B cell (primary cell): Measurements from ENCODE around the gene PAPSS2. TPM values are rescaled to one million over a fixed set of nuclear protein-coding genes. Genes with fewer than 3 reads are reported as not detected.

ENCODE experiments used
- ATAC-seq: fragments of 200-7000 bp; cut with Tn5 transposase; one replicate; pipeline ENCODE4 v1.10.0; 2021; ENCODE audit warnings: low read depth, mild to moderate bottlenecking, moderate number of reproducible peaks, moderate library complexity
- CTCF ChIA-PET: fragments of 350-600 bp; sonication (Branson Sonifier 250); formaldehyde crosslinking; loops from one replicate; lab custom pipeline; 2021; ENCODE audit warnings: antibody characterized with exemption, inconsistent platforms; lab: Charles Lee
- POLR2A ChIA-PET: fragments of 350-600 bp; sonication (Branson Sonifier 250); formaldehyde crosslinking; loops from one replicate; lab custom pipeline; 2021; ENCODE audit warnings: antibody characterized with exemption; lab: Charles Lee
- DNase-seq: peaks from one replicate; pipeline ENCODE4 v3.0.0; 2013
- H2AFZ ChIP-seq: 2 replicates; pipeline ENCODE4 v1.6.1; 2012; ENCODE audit warnings: mild to moderate bottlenecking, low read depth, low read length; ENCODE audit not compliant: insufficient read depth, poor library complexity, severe bottlenecking
- H3K27ac ChIP-seq, 2 donors: 1 replicate in 1 of 2; 2 replicates in 1 of 2; pipeline ENCODE4 v1.5.1; 2012 to 2013; ENCODE audit warnings: low read length in 2 of 2, mild to moderate bottlenecking in 2 of 2, moderate library complexity in 1 of 2
- H3K27me3 ChIP-seq, 4 experiments: fragments of 200-600 bp in 1 of 4; sonication (generic) in 1 of 4; replicated peaks in 1 of 4; 1 replicate in 2 of 4; 2 replicates in 2 of 4; pipeline versions ENCODE4 v1.6.1 to v1.7.0; 2013 to 2016; ENCODE audit warnings: low read length in 3 of 4, mild to moderate bottlenecking in 2 of 4, mixed read lengths in 1 of 4, moderate library complexity in 1 of 4; ENCODE audit not compliant: insufficient read depth in 4 of 4, control insufficient read depth in 3 of 4; ENCODE audit errors: control extremely low read depth in 1 of 4
- H3K36me3 ChIP-seq, 2 experiments: replicated peaks in 1 of 2; 1 replicate in 1 of 2; 2 replicates in 1 of 2; pipeline versions ENCODE4 v1.6.1 to v1.7.1; 2013; ENCODE audit warnings: low read length in 1 of 2; ENCODE audit not compliant: insufficient read depth in 2 of 2, control insufficient read depth in 1 of 2; ENCODE audit errors: control extremely low read depth in 1 of 2, extremely low read depth in 1 of 2
- H3K4me1 ChIP-seq, 2 donors: fragments of 200-600 bp in 1 of 2; sonication (generic) in 1 of 2; 1 replicate in 1 of 2; 2 replicates in 1 of 2; pipeline versions ENCODE4 v1.5.1 to v1.6.1; 2013 to 2017; ENCODE audit warnings: low read length in 2 of 2; ENCODE audit not compliant: control insufficient read depth in 2 of 2, insufficient read depth in 2 of 2
- H3K4me2 ChIP-seq: replicated peaks from 2 replicates; pipeline ENCODE3; 2012; ENCODE audit warnings: mild to moderate bottlenecking, low read depth, low read length; ENCODE audit not compliant: poor library complexity, severe bottlenecking
- H3K4me3 ChIP-seq, 5 experiments: fragments of 200-600 bp in 1 of 5; sonication (generic) in 1 of 5; 1 replicate in 3 of 5; 2 replicates in 2 of 5; pipeline versions ENCODE4 v1.5.1 to v1.7.0; 2011 to 2016; ENCODE audit warnings: low read length in 4 of 5, mild to moderate bottlenecking in 4 of 5, low read depth in 2 of 5, control low read depth in 1 of 5, moderate library complexity in 1 of 5; ENCODE audit not compliant: insufficient read depth in 1 of 5; ENCODE audit errors: control extremely low read depth in 1 of 5, extremely low read depth in 1 of 5
- H3K79me2 ChIP-seq: fragments of 200-600 bp; sonication (generic); one replicate; pipeline ENCODE4 v1.6.0; 2016; ENCODE audit warnings: low read length; ENCODE audit not compliant: control insufficient read depth, insufficient read depth
- H3K9ac ChIP-seq: fragments of 200-600 bp; sonication (generic); 2 replicates; pipeline ENCODE4 v1.6.1; 2017; ENCODE audit warnings: mild to moderate bottlenecking, low read length, moderate library complexity
- H3K9me3 ChIP-seq, 3 donors: one replicate each; pipeline versions ENCODE4 v1.6.1 to v1.7.1; 2013; ENCODE audit warnings: low read length in 2 of 3; ENCODE audit not compliant: control insufficient read depth in 2 of 3, insufficient read depth in 1 of 3; ENCODE audit errors: control extremely low read depth in 1 of 3
- H4K20me1 ChIP-seq: 2 replicates; pipeline ENCODE4 v1.6.0; 2012; ENCODE audit warnings: mild to moderate bottlenecking, low read length; ENCODE audit not compliant: insufficient read depth, control insufficient read depth, poor library complexity, severe bottlenecking
- H3K27ac Mint-ChIP-seq: one replicate; pipeline ENCODE4 v1.8.0; 2021; ENCODE audit warnings: mixed read lengths
- H3K27me3 Mint-ChIP-seq: one replicate; pipeline ENCODE4 v1.8.0; 2021; ENCODE audit warnings: mixed read lengths
- H3K4me1 Mint-ChIP-seq: one replicate; pipeline ENCODE4 v1.8.0; 2021; ENCODE audit warnings: mixed read lengths
- H3K4me3 Mint-ChIP-seq: one replicate; pipeline ENCODE4 v1.8.0; 2021; ENCODE audit warnings: mixed read lengths
- H3K9me3 Mint-ChIP-seq: one replicate; pipeline ENCODE4 v1.8.0; 2022; ENCODE audit warnings: mixed read lengths; ENCODE audit not compliant: insufficient read depth
- EZH2 ChIP-seq: IDR thresholded peaks from 2 replicates; pipeline ENCODE4 v1.6.1; 2012; ENCODE audit warnings: borderline replicate concordance, low read depth, mild to moderate bottlenecking, moderate library complexity, low read length; ENCODE audit not compliant: insufficient read depth, poor library complexity, severe bottlenecking
- WGBS: methylation state at CpG from one replicate; pipeline ENCODE4 v1.1.5; 2013; ENCODE audit warnings: missing lambda C conversion rate; ENCODE audit not compliant: insufficient coverage; 5-methylcytosine and 5-hydroxymethylcytosine counted together
- intact Hi-C: fragments of 100-400 bp; cut with micrococcal nuclease; formaldehyde crosslinking; loops from one replicate; pipeline ENCODE4 v1.10.0; 2022
- polyA plus RNA-seq: library from polyadenylated mRNA; depleted of rRNA; stranded (reverse); fragments of >200 nt; gene quantifications from 2 replicates; pipeline ENCODE4 v1.2.3, GENCODE V29; 2012
- total RNA-seq, 2 donors: library from RNA; stranded (reverse); fragments of 120-200 nt in 1 of 2; gene quantifications; 1 replicate in 1 of 2; 2 replicates in 1 of 2; pipeline versions ENCODE4 v1.2.3 to v1.2.4, GENCODE V29; 2013 to 2022
- TF ChIP-seq, protein P1 (sequence below): fragments of 200-600 bp; IDR thresholded peaks from one replicate; pipeline ENCODE4 v1.8.0; 2022; ENCODE audit warnings: antibody characterized with exemption, mild to moderate bottlenecking

The PAPSS2 gene
- total and polyA plus RNA-seq, 2 donors (not counting 1 experiment from before 2014, with no cell fraction given): not detected

DNA sequence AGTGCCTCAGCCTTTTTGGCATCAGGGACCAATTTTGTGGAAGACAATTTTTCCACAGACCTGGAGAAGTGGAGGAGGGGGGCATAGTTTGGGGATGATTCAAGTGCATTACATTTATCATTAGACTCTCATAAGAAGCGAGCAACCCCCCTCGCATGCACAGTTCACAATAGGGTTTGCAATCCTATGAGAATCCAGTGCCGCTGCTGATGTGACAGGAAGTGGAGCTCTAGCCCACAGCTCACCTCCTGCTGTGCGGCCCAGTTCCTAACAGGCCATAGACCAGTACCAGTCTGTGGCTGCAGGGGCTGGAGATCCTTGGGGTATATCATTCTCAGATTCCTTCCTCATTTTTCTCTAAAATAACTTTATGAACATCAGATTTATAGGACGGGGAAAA lies 107.6 kb downstream of the PAPSS2 start:
- POLR2A ChIA-PET: no interaction called here
- H3K4me1 Mint-ChIP-seq: no peaks in the 10 kb centered on the region
- 80% methylated on average over 2 of the region's 5 CpGs for WGBS

DNA sequence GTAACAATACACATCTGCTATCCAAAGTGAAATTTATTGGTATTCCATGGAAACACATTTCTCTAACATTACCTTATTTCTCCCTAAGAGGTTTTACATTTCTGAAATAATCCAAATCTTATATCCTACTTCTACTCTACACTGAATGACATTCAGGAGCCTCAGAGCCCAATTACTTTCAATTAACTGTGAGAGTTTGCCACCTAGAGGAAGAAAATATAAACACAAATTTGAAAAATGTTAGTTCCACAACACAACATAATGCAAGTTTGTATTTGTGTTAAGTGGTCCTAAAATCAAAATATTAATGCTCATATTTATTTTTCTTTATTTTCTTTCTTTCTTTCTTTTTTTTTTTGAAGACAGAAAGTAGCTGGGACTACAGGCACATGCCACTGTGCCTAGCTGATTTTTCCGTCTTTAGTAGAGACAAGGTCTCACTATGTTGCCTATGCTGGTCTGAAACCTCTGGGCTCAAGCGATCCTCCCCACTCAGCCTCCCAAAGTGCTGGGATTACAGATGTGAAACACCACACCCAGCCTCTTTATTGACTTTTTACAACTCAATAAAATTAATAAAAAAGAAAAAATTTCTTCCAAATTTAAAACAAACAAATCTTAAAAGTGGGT lies 112.3 kb downstream of the PAPSS2 start:
- ChIA-PET CTCF (interaction anchor here (0.9 to 2.4 kb wide), 3 partner anchors 11 to 781 kb away, joined by 3 to 6 read pairs (median 3); no protein-coding TSS in a partner anchor), POLR2A (no interaction called here)
- intact Hi-C loops: loop anchor here (2.0 to 5.0 kb wide), 2 partner anchors 115 to 239 kb away; partner anchors contain the start of gene PAPSS2
- no peaks in the 10 kb centered on the region for H3K27me3 Mint-ChIP-seq
- H3K9ac ChIP-seq: no peak overlapping the region
- H3K4me3 Mint-ChIP-seq: no peak overlapping the region
- no peaks in the 10 kb centered on the region for H3K27me3 ChIP-seq
- H3K36me3 ChIP-seq: peaks cover 6 to 44% of the 10 kb centered on the region in 2 experiments
- no peak overlapping the region for H3K27ac Mint-ChIP-seq
- peak; percentile 23 for DNase-seq
- H3K79me2 ChIP-seq: no peaks in the 10 kb centered on the region
- no peak overlapping the region for H3K4me3 ChIP-seq
- H3K4me2 ChIP-seq: no peak overlapping the region
- H3K4me1 ChIP-seq: no peaks in the 10 kb centered on the region
- H3K4me1 Mint-ChIP-seq: peaks cover 2% of the 10 kb centered on the region
- H3K27ac ChIP-seq: no peak overlapping the region
- 100% methylated on average over 1 of the region's 2 CpGs for WGBS
- H4K20me1 ChIP-seq: no peaks in the 10 kb centered on the region
- ATAC-seq: no peak
- H3K9me3 Mint-ChIP-seq: no peaks in the 10 kb centered on the region
- no peak overlapping the region for H2AFZ ChIP-seq
- no peaks in the 10 kb centered on the region for H3K9me3 ChIP-seq
- TF ChIP-seq, protein P1, sequence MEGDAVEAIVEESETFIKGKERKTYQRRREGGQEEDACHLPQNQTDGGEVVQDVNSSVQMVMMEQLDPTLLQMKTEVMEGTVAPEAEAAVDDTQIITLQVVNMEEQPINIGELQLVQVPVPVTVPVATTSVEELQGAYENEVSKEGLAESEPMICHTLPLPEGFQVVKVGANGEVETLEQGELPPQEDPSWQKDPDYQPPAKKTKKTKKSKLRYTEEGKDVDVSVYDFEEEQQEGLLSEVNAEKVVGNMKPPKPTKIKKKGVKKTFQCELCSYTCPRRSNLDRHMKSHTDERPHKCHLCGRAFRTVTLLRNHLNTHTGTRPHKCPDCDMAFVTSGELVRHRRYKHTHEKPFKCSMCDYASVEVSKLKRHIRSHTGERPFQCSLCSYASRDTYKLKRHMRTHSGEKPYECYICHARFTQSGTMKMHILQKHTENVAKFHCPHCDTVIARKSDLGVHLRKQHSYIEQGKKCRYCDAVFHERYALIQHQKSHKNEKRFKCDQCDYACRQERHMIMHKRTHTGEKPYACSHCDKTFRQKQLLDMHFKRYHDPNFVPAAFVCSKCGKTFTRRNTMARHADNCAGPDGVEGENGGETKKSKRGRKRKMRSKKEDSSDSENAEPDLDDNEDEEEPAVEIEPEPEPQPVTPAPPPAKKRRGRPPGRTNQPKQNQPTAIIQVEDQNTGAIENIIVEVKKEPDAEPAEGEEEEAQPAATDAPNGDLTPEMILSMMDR: peak; percentile 75
- no peak for TF ChIP-seq EZH2

More for the DNA sequence above, 107.6 kb downstream of the PAPSS2 start:
- Histone ChIP-seq H3K4me1 (no peaks in the 10 kb centered on the region), H2AFZ (no peak overlapping the region), H4K20me1 (no peaks in the 10 kb centered on the region), H3K9me3 (no peaks in the 10 kb centered on the region), H3K27me3 (no peaks in the 10 kb centered on the region), H3K4me3 (no peak overlapping the region), H3K27ac (no peak overlapping the region), H3K36me3 (peaks cover 6 to 46% of the 10 kb centered on the region in 2 experiments), H3K79me2 (no peaks in the 10 kb centered on the region), H3K4me2 (no peak overlapping the region), H3K9ac (no peak overlapping the region)
- no peaks in the 10 kb centered on the region for H3K27me3 Mint-ChIP-seq
- TF ChIP-seq EZH2: no peak
- TF ChIP-seq, protein P1: no peak
- DNase-seq: no peak
- no peak overlapping the region for H3K27ac Mint-ChIP-seq
- CTCF ChIA-PET: no interaction called here
- H3K9me3 Mint-ChIP-seq: no peaks in the 10 kb centered on the region
- intact Hi-C loops: no loop called here
- no peak for ATAC-seq
- H3K4me3 Mint-ChIP-seq: no peak overlapping the region
